GM18498 (cell line): ENCODE data around the gene PRDX4.
A peak's percentile ranks its signal among the peaks of the same experiment; 100 is the strongest.
"Not testable (repeated sequence)": the region's sequence is repeated elsewhere in the genome, so short reads cannot be mapped to it uniquely, and the experiment has no call there.

Experiments used
- ATAC-seq: cut with Tn5 transposase; IDR thresholded peaks from one replicate; pipeline ENCODE4 v1.9.1; 2021; ENCODE audit warnings: mild to moderate bottlenecking, moderate library complexity; ENCODE audit not compliant: unreplicated experiment

The PRDX4 gene

GRCh38 chrX:23670528-23670927 is 3.2 kb downstream of the PRDX4 start:
- ATAC-seq, result no peak

- no peak for ATAC-seq
Observed at GRCh38 chrX:23673108-23673507, 5.8 kb downstream of the PRDX4 start.

DNA sequence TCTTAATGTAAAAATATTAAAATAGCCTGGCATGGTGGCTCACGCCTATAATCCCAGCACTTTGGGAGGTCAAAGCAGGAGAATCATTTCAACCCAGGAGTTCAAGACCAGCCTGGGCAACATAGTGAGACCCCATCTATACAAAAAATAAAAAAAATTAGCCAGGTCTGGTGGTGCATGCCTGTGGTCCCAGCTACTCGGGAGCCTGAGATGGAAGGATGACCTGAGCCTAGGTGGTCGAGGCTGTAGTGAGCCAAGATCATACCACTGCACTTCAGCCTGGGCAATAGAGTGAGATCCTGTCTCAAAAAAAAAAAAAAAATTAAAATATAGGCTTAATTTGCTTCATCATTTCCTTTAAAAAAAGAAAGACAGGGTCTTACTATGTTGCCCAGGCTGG is 9.2 kb downstream of the PRDX4 start:
- ATAC-seq, result not testable (repeated sequence)

- ATAC-seq, result no peak
Observed at GRCh38 chrX:23692166-23692565, 24.9 kb downstream of the PRDX4 start.

DNA sequence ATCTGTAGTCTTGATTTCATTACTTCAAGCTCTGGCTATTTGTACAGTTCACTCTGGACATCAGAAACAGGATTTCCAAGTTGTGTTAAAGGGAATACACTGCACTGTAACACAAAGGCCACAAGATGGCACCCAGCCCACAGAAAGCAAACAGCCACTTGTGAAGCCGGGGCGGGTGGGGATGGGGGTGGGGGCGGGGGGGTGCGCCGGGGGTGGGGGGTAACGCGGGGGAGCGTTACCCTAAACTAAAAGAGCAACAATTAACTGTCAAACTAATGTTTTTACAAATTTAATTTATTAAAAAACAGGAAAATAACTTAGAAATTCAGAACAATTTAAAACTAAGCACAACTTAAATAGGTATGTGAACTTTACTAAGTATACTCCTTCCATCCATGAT is 27.3 kb downstream of the PRDX4 start:
- no peak for ATAC-seq

DNA sequence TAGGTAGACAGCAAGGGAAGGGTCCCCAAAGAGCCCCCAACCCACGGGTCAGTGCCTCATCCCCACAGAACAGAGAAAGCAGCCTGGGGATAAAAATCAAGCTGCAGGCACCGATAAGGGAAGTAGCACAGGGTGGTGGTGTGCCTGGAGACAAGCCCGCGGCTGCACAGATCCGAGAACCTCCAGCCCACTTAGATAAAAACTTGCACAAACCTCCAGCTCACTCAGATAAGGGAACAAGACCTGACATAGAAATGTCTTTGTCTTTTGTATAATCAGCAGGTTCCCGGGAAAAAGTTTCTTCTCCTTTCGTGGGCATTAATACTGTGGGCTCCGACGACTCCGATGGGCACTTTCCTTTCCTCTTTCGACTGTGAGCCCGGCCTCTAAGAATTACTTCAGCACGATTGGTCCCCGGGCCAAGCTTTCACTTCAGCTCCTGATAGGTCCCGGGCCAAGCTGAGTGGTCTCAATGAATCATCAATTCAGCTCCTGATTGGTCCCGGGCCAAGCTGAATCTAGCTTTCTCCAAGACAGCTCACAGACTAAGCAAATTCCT is 32.4 kb downstream of the PRDX4 start:
- ATAC-seq, result peak; percentile 50

GRCh38 chrX:23704673-23705206 is 37.4 kb downstream of the PRDX4 start:
- no peak for ATAC-seq

DNA sequence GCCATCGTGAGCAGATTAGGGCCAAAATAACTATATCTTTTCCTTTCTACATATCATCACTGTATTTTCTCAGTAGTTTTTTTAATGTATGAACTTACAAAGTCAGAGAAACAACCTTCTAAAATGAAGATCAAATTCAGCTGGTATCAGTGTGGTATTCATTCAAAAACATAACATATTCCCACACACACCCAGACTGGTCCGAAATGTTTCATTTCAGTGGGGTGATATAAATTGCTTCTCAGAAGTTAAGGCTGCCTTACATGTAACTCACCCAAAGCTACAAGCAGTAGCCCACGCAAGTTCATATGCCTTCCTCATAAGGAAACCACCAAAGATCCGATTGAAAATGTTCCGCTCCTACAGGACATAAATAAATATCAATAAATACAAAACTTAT is 37.9 kb downstream of the PRDX4 start:
- no peak for ATAC-seq

GRCh38 chrX:23720117-23720677 is 52.9 kb downstream of the PRDX4 start:
- no peak for ATAC-seq

GRCh38 chrX:23726191-23726590 is 58.9 kb downstream of the PRDX4 start:
- no peak for ATAC-seq

DNA sequence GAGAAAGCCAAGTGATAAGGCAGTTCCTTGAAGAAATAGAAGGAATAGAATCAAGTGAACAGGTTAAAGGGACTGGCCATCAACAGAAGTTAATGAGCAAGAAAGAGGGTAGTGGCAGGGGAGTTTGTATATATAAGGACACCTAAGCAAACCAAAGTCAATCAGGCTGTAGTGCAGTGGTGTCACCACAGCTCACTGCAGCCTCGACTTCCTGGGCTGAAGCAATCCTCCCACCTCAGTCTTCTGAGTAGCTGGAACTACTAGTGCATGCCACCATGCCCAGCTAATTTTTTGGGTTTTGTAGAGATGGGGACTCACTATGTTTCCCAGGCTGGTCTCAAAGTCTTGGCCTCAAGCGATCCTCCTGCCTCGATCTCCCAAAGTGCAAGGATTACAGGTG is 59.9 kb downstream of the PRDX4 start:
- ATAC-seq, result no peak

GRCh38 chrX:23729214-23729613 is 61.9 kb downstream of the PRDX4 start:
- ATAC-seq, result no peak

GRCh38 chrX:23731951-23732350 is 64.7 kb downstream of the PRDX4 start:
- no peak for ATAC-seq

DNA sequence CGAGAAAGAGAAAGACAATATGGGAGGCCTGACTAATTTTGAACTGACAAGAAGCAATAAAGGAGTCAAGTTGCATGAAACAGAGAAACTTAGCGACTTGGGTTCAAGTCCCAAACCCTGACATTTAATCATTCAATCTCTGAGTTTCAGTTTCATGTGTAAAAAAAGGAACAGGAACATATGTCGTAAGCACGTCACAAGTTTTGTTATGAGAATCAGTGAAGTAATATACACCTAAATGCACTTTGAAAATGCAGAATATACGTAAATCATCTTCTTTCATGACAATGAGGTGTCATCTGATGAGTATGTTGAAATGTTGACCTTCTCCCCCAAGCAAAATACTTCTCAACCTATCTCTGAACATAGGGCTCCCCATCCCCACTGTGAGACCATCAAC is 65.4 kb downstream of the PRDX4 start:
- ATAC-seq, result peak; percentile 82
